Fibroblast of lung (primary cell): Measurements from ENCODE around the gene DDX42. TPM values are rescaled to one million over a fixed set of nuclear protein-coding genes. Genes with fewer than 3 reads are reported as not detected.

Experiments
- DNase-seq, 2 donors: peaks; one replicate each; pipeline versions ENCODE4 v3.0.0 to v3.0.0-alpha.2; 2010; ENCODE audit warnings: low read depth in 2 of 2
- H2AFZ ChIP-seq: 2 replicates; pipeline ENCODE4 v1.5.1; 2012; ENCODE audit warnings: low read length, control low read depth, inconsistent platforms
- H3K27ac ChIP-seq: 2 replicates; pipeline ENCODE4 v1.5.1; 2011; ENCODE audit warnings: low read length, control low read depth; ENCODE audit not compliant: insufficient read depth
- H3K27me3 ChIP-seq: 2 replicates; pipeline ENCODE4 v1.5.1; 2011; ENCODE audit warnings: mild to moderate bottlenecking, low read length; ENCODE audit not compliant: control insufficient read depth, insufficient read depth
- H3K36me3 ChIP-seq: 2 replicates; pipeline ENCODE4 v1.5.1; 2011; ENCODE audit warnings: low read length; ENCODE audit not compliant: control insufficient read depth, insufficient read depth
- H3K4me1 ChIP-seq: 2 replicates; pipeline ENCODE4 v1.5.1; 2011; ENCODE audit warnings: low read length; ENCODE audit not compliant: control insufficient read depth, insufficient read depth; ENCODE audit errors: extremely low read depth
- H3K4me2 ChIP-seq: 2 replicates; pipeline ENCODE4 v1.5.1; 2011; ENCODE audit warnings: low read length, control low read depth; ENCODE audit not compliant: insufficient read depth; ENCODE audit errors: extremely low read depth
- H3K4me3 ChIP-seq, 4 experiments: fragments of 200-600 bp in 1 of 4; sonication (generic) in 1 of 4; replicated peaks in 1 of 4; 2 replicates each; pipeline ENCODE4 v1.5.1; 2011 to 2016; ENCODE audit warnings: low read length in 4 of 4, low read depth in 3 of 4, mild to moderate bottlenecking in 3 of 4, control low read depth in 2 of 4, inconsistent platforms in 1 of 4, mixed read lengths in 1 of 4; ENCODE audit not compliant: insufficient read depth in 1 of 4; ENCODE audit errors: control extremely low read depth in 1 of 4
- H3K79me2 ChIP-seq: 2 replicates; pipeline ENCODE4 v1.5.1; 2012; ENCODE audit warnings: mild to moderate bottlenecking, low read length, inconsistent platforms; ENCODE audit not compliant: control insufficient read depth, insufficient read depth
- H3K9ac ChIP-seq: 2 replicates; pipeline ENCODE4 v1.5.1; 2011; ENCODE audit warnings: mild to moderate bottlenecking, low read length, control low read depth; ENCODE audit not compliant: insufficient read depth
- H3K9me3 ChIP-seq: 2 replicates; pipeline ENCODE4 v1.5.1; 2012; ENCODE audit warnings: low read depth, low read length; ENCODE audit not compliant: control insufficient read depth, insufficient read depth
- H4K20me1 ChIP-seq: 2 replicates; pipeline ENCODE4 v1.5.1; 2011; ENCODE audit warnings: low read length; ENCODE audit not compliant: control insufficient read depth, insufficient read depth; ENCODE audit errors: extremely low read depth
- CTCF ChIP-seq, 2 donors: IDR thresholded peaks in 1 of 2; conservative IDR thresholded peaks in 1 of 2; 1 replicate in 1 of 2; 2 replicates in 1 of 2; pipeline ENCODE4 v1.5.1; 2011 to 2012; ENCODE audit warnings: low read length in 2 of 2, control low read depth in 1 of 2, inconsistent platforms in 1 of 2, low read depth in 1 of 2, mild to moderate bottlenecking in 1 of 2
- EZH2 ChIP-seq: IDR thresholded peaks from 2 replicates; pipeline ENCODE4 v1.5.1; 2012; ENCODE audit warnings: low read length, control low read depth, mild to moderate bottlenecking; ENCODE audit errors: missing control alignments
- polyA plus RNA-seq, 2 donors: library from polyadenylated mRNA; depleted of rRNA in 1 of 2; stranded (reverse) in 1 of 2; unstranded in 1 of 2; fragments of >200 nt; gene quantifications; 2 replicates each; pipeline ENCODE4 v1.2.1, GENCODE V29; 2011 to 2012; ENCODE audit warnings: missing spikeins in 1 of 2
- total RNA-seq: library from RNA; depleted of rRNA; stranded (reverse); fragments of >200 nt; gene quantifications from 2 replicates; pipeline ENCODE4 v1.2.1, GENCODE V29; 2014

Gene DDX42
- total and polyA plus RNA-seq, 2 donors (not counting 1 experiment from before 2014, with no cell fraction given), result 61.8 to 81.5 TPM

- no peak overlapping the region for H3K4me3 ChIP-seq
- no peaks in the 10 kb centered on the region for H3K9me3 ChIP-seq
- no peaks in the 10 kb centered on the region for H3K27me3 ChIP-seq
- DNase-seq, result no peak
- no peak overlapping the region for H3K27ac ChIP-seq
- no peak overlapping the region for H3K9ac ChIP-seq
- no peak overlapping the region for H3K4me2 ChIP-seq
- no peaks in the 10 kb centered on the region for H3K79me2 ChIP-seq
- no peak overlapping the region for H2AFZ ChIP-seq
- H3K4me1 ChIP-seq, result no peaks in the 10 kb centered on the region
- H4K20me1 ChIP-seq, result no peaks in the 10 kb centered on the region
- peaks cover 13% of the 10 kb centered on the region for H3K36me3 ChIP-seq
- TF ChIP-seq EZH2 (no peak), CTCF (conservative IDR thresholded peaks at IDR 0.05 in 1 of 2, IDR thresholded peaks at IDR 0.05 in 1 of 2; ENCODE audit: low read depth in 1 of 2, low read length in 2 of 2) (no peak)
These were observed 26.8 kb downstream of the DDX42 start for GRCh38 chr17:63800783-63801182.

GRCh38 chr17:63804328-63804727 lies 30.4 kb downstream of the DDX42 start:
- Histone ChIP-seq H3K4me3 (no peak overlapping the region), H3K27me3 (no peaks in the 10 kb centered on the region), H2AFZ (no peak overlapping the region), H3K79me2 (no peaks in the 10 kb centered on the region), H3K4me1 (no peaks in the 10 kb centered on the region), H3K27ac (no peak overlapping the region), H3K4me2 (no peak overlapping the region), H3K9me3 (no peaks in the 10 kb centered on the region), H3K9ac (no peak overlapping the region), H4K20me1 (no peaks in the 10 kb centered on the region), H3K36me3 (peaks cover 17% of the 10 kb centered on the region)
- TF ChIP-seq CTCF (conservative IDR thresholded peaks at IDR 0.05 in 1 of 2, IDR thresholded peaks at IDR 0.05 in 1 of 2; ENCODE audit: low read depth in 1 of 2, low read length in 2 of 2), result no peak
- no peak for TF ChIP-seq EZH2
- no peak for DNase-seq

GRCh38 chr17:63805591-63805990 lies 31.6 kb downstream of the DDX42 start:
- Histone ChIP-seq H3K27ac (no peak overlapping the region), H3K4me2 (no peak overlapping the region), H2AFZ (no peak overlapping the region), H3K27me3 (no peaks in the 10 kb centered on the region), H4K20me1 (no peaks in the 10 kb centered on the region), H3K79me2 (no peaks in the 10 kb centered on the region), H3K4me1 (no peaks in the 10 kb centered on the region), H3K9me3 (no peaks in the 10 kb centered on the region), H3K36me3 (peaks cover 16% of the 10 kb centered on the region), H3K4me3 (no peak overlapping the region), H3K9ac (no peak overlapping the region)
- TF ChIP-seq CTCF (conservative IDR thresholded peaks at IDR 0.05 in 1 of 2, IDR thresholded peaks at IDR 0.05 in 1 of 2; ENCODE audit: low read depth in 1 of 2, low read length in 2 of 2) (no peak), EZH2 (no peak)
- no peak for DNase-seq
